Mucosa of rectum (tissue), 2 donors: ENCODE results near the gene GPA33.

Experiments
- H3K27ac ChIP-seq, 2 donors: one replicate each; pipeline ENCODE4 v1.7.0; 2013; ENCODE audit warnings: inconsistent platforms in 2 of 2, low read depth in 2 of 2, low read length in 2 of 2
- H3K27me3 ChIP-seq, 2 donors: one replicate each; pipeline ENCODE4 v1.7.0; 2013; ENCODE audit warnings: low read length in 2 of 2; ENCODE audit not compliant: control insufficient read depth in 2 of 2, insufficient read depth in 2 of 2
- H3K36me3 ChIP-seq, 2 donors: one replicate each; pipeline ENCODE4 v1.7.0; 2013; ENCODE audit warnings: low read length in 2 of 2; ENCODE audit not compliant: control insufficient read depth in 2 of 2, insufficient read depth in 2 of 2
- H3K4me1 ChIP-seq, 2 donors: one replicate each; pipeline ENCODE4 v1.7.0; 2013; ENCODE audit warnings: low read length in 2 of 2, mild to moderate bottlenecking in 1 of 2; ENCODE audit not compliant: control insufficient read depth in 2 of 2, insufficient read depth in 2 of 2
- H3K4me3 ChIP-seq, 2 donors: one replicate each; pipeline ENCODE4 v1.7.0; 2013; ENCODE audit warnings: low read length in 2 of 2
- H3K9ac ChIP-seq, 2 donors: one replicate each; pipeline ENCODE4 v1.7.0; 2013; ENCODE audit warnings: low read length in 2 of 2, low read depth in 1 of 2, mild to moderate bottlenecking in 1 of 2
- H3K9me3 ChIP-seq, 2 donors: one replicate each; pipeline ENCODE4 v1.7.0; 2013; ENCODE audit warnings: low read length in 2 of 2; ENCODE audit not compliant: control insufficient read depth in 2 of 2
- donor health status: healthy.
- donor health status: Normal muscosa, but diverticular disease.

GPA33 gene

DNA sequence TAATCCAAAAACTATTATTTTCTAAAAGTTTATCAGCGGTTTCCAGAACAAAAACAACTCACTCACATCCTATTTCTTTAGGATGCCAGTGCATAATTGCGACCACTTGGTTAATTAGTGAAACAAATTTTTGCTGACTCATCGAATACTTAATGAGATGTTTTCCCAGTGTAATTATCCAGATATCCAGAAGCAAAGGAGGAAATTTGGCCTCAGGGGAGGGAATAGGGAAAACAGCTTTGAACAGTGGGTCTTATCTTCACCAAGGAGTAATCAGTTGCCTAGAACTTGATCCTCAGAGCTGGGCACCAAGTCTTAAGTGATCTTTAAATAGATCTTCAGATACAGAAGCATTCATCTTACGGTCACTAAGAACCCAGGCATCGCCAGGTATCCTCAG, 28.0 kb upstream of the GPA33 start:
- Histone ChIP-seq H3K9ac (no peak overlapping the region), H3K4me3 (no peak overlapping the region), H3K9me3 (no peaks in the 10 kb centered on the region), H3K27ac (no peak overlapping the region), H3K36me3 (no peaks in the 10 kb centered on the region), H3K27me3 (peaks cover 0 to 2% of the 10 kb centered on the region in 2 donors), H3K4me1 (peaks cover 11 to 16% of the 10 kb centered on the region in 2 donors)

DNA sequence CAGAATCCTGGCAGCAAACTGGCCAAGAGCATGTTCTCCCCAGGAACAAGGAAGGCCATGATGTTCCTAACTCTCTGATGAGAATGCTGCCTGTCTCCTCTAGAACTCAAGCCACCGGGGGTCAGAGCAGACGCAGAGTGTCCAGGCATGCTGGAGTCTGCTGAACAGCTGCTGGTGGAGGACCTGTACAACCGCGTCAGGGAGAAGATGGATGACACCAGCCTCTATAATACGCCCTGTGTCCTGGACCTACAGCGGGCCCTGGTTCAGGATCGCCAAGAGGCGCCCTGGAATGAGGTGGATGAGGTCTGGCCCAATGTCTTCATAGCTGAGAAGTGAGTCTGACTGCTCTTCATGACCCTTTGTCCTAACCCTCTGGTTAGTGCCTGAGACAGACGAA, 27.0 kb upstream of the GPA33 start:
- Histone ChIP-seq H3K4me3 (no peak overlapping the region), H3K36me3 (no peaks in the 10 kb centered on the region), H3K9me3 (no peaks in the 10 kb centered on the region), H3K27ac (no peak overlapping the region), H3K27me3 (peaks cover 0 to 2% of the 10 kb centered on the region in 2 donors), H3K4me1 (peaks cover 10 to 15% of the 10 kb centered on the region in 2 donors), H3K9ac (no peak overlapping the region)

DNA sequence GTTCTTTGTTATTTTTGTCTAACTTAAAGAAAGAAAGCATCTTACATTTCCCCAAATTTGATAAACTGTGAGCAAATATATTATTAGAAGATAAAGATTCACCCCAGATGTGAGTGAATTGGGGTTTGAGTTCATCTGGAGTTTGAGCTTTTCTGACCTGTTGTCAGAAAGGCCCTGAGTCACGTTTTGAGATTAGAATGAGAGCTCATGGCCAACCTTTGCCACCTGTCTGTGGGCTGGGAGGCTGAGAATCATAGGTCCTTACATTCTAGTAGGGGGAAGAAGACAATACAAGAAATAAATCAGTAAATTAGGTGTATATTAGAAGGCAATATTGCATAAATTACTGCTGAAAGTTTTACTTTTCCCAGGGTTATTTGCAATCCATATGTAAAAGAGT, 26.0 kb upstream of the GPA33 start:
- Histone ChIP-seq H3K27ac (no peak overlapping the region), H3K4me1 (peaks cover under 1 to 5% of the 10 kb centered on the region in 2 donors), H3K9ac (no peak overlapping the region)

DNA sequence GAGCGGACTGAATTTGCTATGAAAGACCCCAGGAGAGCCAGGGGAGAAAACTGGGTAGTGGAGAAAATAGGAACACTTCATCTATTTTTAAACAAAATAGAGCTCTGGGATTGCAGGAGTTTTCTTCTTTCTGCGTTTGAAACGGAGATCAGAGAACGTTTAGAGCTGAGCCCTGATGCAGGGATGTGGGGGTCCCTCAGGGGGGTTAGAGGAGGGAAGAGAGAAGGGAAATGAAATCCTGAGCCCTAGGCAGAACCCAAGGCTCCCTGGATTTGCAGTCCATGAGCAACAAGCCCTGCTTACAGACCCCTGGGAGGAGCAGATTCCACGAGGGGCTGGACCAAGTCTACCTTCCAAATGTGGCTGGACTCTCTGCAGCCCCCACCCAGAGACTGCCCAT, 25.5 kb upstream of the GPA33 start:
- H3K27me3 ChIP-seq, result peaks cover 0 to 2% of the 10 kb centered on the region in 2 donors
- H3K9ac ChIP-seq, result no peak overlapping the region
- H3K4me1 ChIP-seq, result peaks cover 0 to 4% of the 10 kb centered on the region in 2 donors
- H3K36me3 ChIP-seq, result no peaks in the 10 kb centered on the region
- no peaks in the 10 kb centered on the region for H3K9me3 ChIP-seq
- no peak overlapping the region for H3K4me3 ChIP-seq
- H3K27ac ChIP-seq, result no peak overlapping the region

More for the DNA sequence above, 26.0 kb upstream of the GPA33 start:
- Histone ChIP-seq H3K4me3 (no peak overlapping the region), H3K36me3 (no peaks in the 10 kb centered on the region), H3K27me3 (peaks cover 0 to 2% of the 10 kb centered on the region in 2 donors), H3K9me3 (no peaks in the 10 kb centered on the region)

DNA sequence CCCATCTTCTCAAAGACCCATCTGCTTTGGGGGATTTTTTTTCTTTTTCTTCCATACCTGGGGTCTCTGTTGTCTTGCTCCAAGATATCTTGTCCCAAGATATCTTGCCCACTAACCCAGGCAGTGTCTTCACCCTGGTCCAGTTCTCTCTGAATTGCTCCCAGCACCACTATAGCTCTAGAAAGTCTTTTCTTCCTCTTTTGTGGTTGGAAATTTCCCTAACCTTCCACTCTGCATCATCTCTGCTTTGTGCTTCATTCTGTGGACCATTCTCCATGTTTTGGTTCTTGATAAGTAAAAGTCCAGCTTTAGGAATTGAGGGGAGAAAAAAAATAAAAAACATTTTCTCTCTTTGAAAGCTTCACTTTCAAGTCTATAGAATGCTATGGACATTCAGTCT, 24.5 kb upstream of the GPA33 start:
- peaks cover 0 to 2% of the 10 kb centered on the region in 2 donors for H3K27me3 ChIP-seq
- no peak overlapping the region for H3K9ac ChIP-seq
- H3K36me3 ChIP-seq, result no peaks in the 10 kb centered on the region
- H3K27ac ChIP-seq, result no peak overlapping the region
- H3K9me3 ChIP-seq, result no peaks in the 10 kb centered on the region
- H3K4me3 ChIP-seq, result no peak overlapping the region
- peaks cover 0 to under 1% of the 10 kb centered on the region in 2 donors for H3K4me1 ChIP-seq

DNA sequence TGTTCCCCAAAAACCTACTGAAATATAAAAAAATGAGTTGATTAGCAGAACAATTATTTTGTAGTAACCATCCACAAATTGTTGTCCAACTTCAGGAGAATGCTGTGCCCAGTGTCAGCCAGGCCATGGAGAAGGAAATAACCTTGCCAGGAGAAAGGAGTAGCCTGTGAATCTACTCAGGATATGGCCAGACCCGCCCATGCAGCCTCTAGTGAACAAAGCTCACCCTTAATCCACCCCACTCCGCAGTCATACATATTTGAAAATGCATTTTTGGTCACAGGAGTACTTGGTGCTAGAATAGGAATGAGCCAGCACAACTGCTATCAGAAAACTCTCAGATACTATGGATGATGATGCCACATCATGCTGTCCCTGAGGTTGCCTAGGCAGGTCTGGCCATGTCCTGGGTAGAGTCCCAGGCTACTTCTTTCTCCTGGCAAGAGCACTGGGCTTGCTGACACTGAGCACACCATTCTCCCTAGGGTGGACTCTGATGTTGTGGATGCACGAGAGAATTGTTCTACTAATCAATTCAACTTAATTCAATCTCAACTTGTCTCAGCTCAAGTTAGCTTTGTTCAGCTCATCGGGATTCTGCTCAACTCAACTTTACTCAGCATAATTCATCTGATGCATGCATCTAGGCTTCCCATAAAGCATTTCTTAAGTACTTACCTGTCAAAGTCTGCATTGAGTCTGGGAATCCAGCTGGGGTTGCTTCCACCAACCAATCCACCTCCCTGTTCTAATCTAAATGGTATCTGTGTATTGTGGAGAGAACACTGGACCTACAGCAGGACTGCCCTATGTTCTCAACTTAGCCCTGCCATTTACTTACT, 21.9 kb upstream of the GPA33 start:
- Histone ChIP-seq H3K9me3 (no peaks in the 10 kb centered on the region), H3K4me1 (peaks cover 0 to 5% of the 10 kb centered on the region in 2 donors), H3K27me3 (no peaks in the 10 kb centered on the region), H3K36me3 (no peaks in the 10 kb centered on the region), H3K4me3 (no peak overlapping the region), H3K9ac (no peak overlapping the region), H3K27ac (no peak overlapping the region)

DNA sequence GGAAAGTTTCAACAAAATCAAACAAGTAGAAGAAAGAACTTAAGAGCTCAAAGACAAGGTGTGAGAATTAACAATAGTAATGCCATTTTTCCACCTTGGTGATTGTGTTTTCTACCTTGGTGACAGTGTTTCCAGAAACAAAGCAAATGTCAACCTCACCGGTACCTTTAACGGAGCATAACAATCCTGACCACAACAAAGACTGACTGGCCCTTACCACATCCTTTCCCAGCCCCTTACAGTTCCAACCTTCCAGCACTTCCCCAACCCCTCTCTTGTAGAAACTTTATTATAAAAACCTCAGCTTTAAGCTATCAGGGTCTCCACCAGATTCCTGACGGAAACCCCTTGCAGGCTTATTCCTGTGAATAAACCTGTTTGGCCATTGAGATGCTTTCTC, 20.4 kb upstream of the GPA33 start:
- H3K36me3 ChIP-seq, result no peaks in the 10 kb centered on the region
- H3K27ac ChIP-seq, result no peak overlapping the region
- H3K4me1 ChIP-seq, result peaks cover 0 to 6% of the 10 kb centered on the region in 2 donors
- H3K9me3 ChIP-seq, result no peaks in the 10 kb centered on the region
- H3K9ac ChIP-seq, result no peak overlapping the region
- no peak overlapping the region for H3K4me3 ChIP-seq
- H3K27me3 ChIP-seq, result no peaks in the 10 kb centered on the region

DNA sequence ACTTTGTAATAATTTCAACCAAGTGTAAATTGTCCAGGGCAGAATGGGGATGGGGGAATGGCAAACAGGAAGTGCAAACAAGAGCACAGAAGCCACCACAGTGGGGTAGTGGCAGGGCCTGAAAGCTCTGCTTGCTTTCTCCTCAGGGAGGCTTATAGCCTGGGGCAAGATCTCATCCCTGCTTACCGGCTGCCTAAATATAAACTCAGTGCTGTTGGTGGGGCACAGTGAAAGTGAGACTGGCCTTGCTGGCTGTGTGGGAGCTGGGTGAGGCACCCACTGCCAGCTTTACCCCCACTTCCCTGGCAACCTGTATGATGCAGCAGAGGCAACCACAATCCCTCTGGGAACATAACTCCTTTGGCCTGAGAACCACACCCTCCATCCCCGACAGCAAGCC, 18.9 kb upstream of the GPA33 start:
- no peaks in the 10 kb centered on the region for H3K36me3 ChIP-seq
- H3K9me3 ChIP-seq, result no peaks in the 10 kb centered on the region
- no peak overlapping the region for H3K4me3 ChIP-seq
- no peak overlapping the region for H3K9ac ChIP-seq
- H3K4me1 ChIP-seq, result peaks cover 0 to 13% of the 10 kb centered on the region in 2 donors
- H3K27ac ChIP-seq, result no peak overlapping the region
- no peaks in the 10 kb centered on the region for H3K27me3 ChIP-seq

DNA sequence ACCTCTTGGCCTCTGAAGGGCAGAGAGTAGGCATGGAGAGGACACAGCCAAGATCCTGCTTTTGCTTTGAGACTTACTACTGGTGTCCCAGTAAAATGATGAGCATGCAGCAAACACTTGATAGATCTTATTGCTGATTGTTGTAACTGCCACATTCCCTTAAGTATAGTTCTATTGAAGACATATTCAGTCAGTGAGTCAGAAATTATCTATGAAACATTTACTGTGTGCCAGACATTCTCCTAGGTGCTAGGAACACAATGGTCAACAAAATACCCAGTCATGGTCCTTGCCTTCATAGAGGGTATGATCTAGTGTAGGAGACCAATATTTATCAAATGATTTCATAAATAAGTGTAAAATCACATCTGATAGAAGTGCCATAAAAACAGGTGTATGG, 17.3 kb upstream of the GPA33 start:
- no peak overlapping the region for H3K27ac ChIP-seq
- H3K4me1 ChIP-seq, result peaks cover 0 to 13% of the 10 kb centered on the region in 2 donors
- H3K4me3 ChIP-seq, result no peak overlapping the region
- H3K9ac ChIP-seq, result no peak overlapping the region
- H3K27me3 ChIP-seq, result no peaks in the 10 kb centered on the region
- H3K36me3 ChIP-seq, result no peaks in the 10 kb centered on the region
- H3K9me3 ChIP-seq, result no peaks in the 10 kb centered on the region

DNA sequence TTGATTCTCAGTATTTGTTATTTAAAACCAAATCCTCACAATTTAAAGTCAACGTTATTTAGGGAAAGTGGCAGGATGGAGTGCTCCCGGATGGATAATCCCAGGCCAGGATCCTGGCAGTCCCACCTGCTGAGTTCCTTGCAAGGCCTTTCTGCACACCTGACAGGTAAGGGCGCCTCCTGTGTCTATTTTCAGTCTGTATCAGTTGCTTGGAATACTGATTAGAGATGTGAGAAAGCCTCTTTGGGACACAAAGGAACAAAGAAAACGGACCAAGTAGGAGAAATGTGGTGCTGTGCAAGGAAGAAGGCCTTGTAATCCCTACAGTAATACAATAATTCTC, 15.9 kb upstream of the GPA33 start:
- Histone ChIP-seq H3K27ac (no peak overlapping the region), H3K4me3 (no peak overlapping the region), H3K4me1 (peaks cover 0 to 13% of the 10 kb centered on the region in 2 donors), H3K9ac (no peak overlapping the region), H3K9me3 (no peaks in the 10 kb centered on the region), H3K36me3 (no peaks in the 10 kb centered on the region), H3K27me3 (no peaks in the 10 kb centered on the region)
